ENCODE measurements around the gene RAPH1.

GRCh38 chr2:203438528-203438927 lies 96.6 kb downstream of the RAPH1 start:
- no peak for TF ChIP-seq CTCF (IDR thresholded peaks at IDR 0.05)
- TF ChIP-seq POLR2A (IDR thresholded peaks at IDR 0.05): no peak
